ENCODE data around the gene MED13L.

- TF ChIP-seq CTCF (IDR thresholded peaks at IDR 0.05), result no peak
- TF ChIP-seq POLR2A (IDR thresholded peaks at IDR 0.05), result no peak
Observed at GRCh38 chr12:115934046-115934445, 343.4 kb downstream of the MED13L start.
